Pons (tissue), 1 donor: ENCODE data around the gene ZNF462.
A peak's percentile ranks its signal among the peaks of the same experiment; 100 is the strongest.
"Not testable (repeated sequence)": the region's sequence is repeated elsewhere in the genome, so short reads cannot be mapped to it uniquely, and the experiment has no call there.

Experiments used
- DNase-seq: peaks from one replicate; pipeline ENCODE4 v3.0.0-alpha.2; 2016; ENCODE audit warnings: low spot score

Gene ZNF462

DNA sequence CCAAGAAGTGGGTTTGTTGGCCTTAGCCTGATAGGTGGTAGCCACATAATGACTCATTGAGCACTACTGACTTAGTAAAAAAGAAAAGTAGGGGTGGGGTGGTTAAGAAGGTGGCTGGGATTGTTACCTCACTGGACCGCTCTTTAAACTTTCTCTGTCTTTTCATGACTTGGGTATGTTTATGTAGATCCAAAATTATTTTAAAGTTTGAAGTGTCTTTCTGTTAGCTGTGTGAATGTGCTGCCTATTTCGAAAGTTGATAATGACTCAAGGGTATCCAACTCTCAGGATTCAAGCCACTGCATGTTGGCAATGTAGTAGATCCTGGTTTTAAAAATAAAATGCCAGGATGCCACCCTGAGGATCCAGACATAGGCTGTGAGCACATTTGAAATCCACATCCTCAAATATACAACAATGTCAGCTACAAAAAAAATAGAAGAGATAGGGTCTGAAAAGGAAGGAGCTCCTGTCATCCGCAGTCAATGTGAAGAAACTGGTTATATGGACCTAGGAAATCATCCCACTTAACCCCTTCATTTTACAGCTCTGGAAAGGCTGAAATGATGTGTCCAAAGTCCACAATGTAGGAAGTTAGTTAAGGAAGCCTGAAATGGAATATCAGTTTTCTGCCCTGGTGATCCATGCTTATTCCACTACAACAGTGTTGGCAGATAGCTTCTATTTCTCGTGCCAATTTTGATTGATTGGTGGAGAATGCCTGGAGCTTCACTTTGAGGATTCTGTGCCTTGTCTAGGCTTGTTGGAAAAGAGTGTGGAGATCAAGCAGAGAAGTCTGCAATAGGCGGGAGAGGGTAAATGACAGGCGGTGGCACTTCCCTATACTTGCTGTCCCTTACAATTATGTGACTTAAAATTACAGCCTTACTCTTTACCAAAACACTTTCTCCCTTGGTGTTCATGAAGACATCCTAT, 23.4 kb downstream of the ZNF462 start:
- DNase-seq: no peak

DNA sequence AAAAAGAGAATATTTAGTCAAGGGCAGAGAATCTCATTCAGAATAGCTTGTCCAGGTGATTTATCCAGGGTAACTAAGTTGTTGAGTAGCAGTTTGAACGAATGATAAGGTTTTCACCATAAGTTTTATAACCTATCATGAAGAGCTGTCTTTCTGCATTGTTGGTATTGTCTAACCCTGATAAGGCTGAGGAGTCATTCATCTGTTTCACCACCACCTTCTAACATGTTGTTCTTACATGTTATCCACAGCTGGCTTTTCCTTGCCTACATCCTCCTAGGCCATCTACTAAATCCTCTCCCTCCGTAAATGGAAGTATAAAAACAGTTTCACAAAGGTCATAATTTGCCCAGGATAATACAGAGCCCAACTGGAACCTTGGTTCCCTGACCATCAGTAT, 24.1 kb downstream of the ZNF462 start:
- no peak for DNase-seq

DNA sequence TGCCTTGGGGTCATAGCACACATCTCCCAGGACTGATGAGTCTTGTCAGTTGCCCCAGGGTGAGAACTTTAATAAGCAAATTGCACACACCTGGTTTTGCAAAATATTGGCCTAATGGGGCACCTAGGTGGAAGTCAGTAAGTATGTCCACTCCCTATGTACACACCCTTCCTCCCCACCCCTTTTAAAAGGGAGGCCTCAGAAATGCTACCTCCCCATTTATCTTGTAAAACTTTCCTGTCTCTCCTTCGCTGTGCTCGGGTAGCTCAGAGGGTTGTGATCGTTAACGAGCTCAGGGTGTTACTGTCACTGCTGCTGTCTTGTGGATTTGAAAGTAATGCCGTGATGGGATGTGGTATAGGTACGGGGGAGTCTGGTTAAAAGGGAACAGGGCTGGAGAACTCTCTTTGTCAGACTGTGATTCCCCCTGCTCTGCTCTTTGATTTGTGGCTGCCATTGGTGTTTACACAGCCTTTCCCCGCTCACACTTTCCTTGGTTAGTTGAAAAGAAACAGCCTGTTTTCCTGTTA, 26.2 kb downstream of the ZNF462 start:
- DNase-seq: no peak

DNA sequence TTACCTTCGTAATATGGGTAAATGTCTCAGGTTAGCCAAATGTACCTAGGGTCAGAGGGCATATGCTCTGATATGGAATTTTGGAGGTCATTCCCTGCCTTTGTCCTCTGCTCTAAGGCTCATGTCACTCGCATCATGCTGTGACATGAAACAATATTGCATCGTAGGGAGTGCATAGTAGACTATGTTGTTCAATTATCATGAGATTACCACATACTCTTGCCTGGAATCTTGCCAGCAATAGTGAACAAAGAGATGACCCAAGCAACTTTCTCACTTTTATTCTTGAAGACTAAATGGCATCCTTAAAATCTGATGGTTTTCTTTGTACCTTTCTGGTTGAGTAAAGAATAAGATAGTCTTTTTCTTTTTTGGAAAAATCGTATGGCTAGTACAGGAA, 27.6 kb downstream of the ZNF462 start:
- DNase-seq: no peak

DNA sequence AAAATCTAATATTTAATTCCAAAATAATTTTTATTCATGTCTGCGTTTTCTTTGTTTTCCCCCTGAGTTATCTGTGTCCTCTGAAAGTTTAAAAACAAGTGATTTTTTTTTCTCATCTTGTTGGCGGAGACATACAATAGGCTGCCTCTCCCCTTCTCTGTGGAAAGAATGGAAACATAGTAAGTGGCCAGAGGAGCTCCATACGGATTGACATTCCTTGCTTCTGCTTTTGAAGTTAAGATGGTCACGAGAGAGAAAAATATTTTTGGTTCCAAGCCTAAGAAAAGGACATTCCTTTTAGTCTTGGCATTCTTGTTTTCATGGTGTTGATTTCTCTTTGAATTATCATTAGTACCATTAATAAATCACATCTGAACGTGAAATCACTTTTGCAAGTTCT, 28.3 kb downstream of the ZNF462 start:
- no peak for DNase-seq

DNA sequence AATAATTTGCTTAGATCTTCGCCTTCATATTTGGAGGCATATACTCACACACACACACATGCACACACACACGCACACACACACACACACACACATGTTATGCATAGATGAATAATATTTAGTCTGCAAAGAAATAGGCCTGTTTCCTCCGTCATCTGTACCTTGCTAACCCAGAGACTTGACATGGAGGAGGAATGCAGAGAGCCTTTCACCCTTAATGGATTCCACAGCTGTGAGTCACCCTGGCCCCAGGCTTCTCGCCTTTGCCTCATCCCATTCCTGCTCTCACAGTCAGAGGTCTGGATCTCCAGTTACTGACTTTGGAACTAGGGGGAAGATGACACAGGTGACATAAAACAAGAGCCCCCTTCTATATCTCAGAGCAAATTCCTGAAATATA, 29.7 kb downstream of the ZNF462 start:
- no peak for DNase-seq

DNA sequence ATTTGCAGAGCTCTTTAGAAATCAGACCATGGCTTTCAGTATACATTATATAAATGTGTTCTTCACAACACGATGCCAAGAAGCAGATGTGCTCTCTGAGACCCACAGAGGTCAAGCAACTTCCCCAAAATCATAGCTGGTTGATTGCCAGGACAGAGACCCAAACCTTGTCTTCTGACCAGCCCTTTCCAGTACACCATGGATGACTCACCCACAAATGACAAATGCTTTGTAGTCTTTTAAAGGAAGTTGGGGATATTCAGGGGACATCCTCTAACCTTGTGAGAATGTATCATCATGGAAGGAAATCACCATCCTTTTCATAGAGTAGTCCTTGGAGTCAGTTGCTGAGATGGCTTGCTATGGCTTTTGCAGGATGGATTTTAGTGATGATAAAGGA, 30.1 kb downstream of the ZNF462 start:
- DNase-seq: no peak

DNA sequence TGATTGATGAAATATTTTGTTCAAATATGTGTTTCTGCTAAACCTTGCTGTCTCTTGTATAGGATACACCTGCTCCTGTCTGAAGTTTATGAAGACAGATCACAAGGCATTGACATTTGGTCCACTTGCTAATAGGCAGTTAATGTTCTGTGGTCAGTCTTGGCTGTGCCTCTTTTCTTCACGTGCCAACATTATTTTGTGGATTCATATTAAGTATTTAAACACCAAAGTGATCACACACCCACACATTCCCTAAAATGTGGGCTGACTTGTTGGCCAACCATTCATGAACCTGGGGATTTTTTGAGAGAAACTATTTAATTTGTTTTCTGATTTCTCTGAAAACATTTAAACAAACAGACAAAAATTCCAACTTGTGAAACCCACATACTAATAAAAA, 33.7 kb downstream of the ZNF462 start:
- no peak for DNase-seq

DNA sequence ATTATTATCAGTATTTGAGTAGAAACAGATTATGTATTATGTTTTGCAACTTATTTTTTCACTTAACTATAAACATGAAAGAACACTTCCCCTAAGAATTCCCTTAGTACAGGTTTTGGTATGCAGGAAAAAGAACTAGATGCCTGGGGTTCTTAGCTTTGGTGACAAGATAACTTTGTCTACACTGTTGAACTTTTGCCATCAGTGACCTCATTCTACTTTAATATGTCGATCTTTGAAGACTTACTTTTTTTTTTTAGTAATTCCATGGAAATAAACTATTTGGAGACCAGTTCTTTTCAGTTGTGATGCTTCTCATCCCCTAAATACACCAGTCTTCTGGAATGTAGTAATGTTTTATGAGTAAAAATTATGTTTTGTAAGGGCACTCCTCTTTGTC, 34.3 kb downstream of the ZNF462 start:
- DNase-seq: peak; percentile 58

DNA sequence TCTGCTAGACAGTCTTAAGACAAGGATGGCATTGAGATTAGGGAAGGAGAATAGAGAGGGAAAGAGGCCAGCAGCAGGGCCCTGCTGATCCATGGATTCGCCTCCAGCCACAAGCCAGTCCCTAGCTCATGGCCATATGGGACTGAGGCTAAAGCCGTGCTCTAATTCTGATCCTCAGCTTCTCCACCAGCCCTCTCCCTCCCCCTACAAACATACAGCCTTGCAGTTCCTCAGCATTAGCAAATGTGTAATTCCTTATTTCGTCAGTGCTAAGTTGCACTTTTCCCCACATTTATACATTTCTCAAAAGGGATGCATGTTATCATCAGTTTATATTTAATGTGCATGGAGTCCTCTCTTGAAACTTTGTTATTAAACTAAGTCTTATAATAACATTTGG, 34.8 kb downstream of the ZNF462 start:
- no peak for DNase-seq

DNA sequence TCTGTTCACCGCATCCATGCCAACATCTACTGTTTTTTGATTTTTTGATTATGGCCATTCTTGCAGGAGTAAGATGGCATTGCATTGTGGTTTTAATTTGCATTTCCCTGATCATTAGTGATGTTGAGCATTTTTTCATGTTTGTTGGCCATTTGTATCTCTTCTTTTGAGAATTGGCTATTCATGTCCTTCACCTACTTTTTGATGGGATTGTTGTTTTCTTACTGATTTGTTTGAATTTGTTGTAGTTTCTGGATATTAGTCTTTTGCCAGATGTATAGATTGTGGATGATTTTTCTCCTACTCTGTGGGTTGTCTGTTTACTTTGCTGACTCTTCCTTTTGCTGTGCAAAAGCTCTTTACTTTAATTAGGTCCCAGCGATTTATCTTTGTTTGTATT, 37.6 kb downstream of the ZNF462 start:
- DNase-seq: not testable (repeated sequence)

DNA sequence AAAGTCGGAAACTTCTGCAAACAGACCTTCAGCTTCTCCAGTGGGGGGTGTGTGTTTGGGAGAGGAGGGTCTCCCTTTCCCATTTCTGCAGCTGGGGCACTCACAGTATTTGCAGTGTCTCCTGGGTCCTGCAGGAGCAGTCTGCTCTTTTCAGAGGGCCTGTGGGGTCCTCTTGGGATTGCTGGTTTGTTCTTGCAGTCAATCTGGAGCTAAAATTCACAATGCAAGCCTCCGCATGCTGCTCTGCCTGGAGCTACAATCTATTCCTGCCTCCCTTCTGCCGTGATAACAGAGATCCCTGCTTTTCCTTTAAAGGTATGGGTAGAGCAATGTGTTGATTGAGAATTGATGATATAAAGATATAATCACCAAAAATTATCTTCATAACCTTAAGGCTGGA, 43.2 kb downstream of the ZNF462 start:
- no peak for DNase-seq

DNA sequence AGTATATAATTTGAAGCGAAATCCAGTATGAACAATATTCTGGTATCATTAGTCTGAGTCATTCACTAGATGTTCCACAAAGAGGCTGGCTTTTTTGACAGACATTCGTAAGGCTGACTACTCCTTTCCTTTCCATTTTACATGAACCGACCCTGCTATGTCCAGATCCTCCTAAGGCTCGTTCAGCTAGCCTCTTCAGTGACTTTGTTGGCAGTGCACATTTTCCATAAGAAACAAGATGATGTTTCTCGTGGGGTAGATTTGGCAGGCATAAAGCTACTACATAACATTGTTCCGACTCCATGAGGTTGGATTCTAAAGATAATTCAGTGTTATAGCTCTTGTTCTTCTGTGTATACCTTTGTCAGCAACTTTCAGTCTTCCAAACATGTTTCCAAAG, 49.0 kb downstream of the ZNF462 start:
- DNase-seq: no peak

DNA sequence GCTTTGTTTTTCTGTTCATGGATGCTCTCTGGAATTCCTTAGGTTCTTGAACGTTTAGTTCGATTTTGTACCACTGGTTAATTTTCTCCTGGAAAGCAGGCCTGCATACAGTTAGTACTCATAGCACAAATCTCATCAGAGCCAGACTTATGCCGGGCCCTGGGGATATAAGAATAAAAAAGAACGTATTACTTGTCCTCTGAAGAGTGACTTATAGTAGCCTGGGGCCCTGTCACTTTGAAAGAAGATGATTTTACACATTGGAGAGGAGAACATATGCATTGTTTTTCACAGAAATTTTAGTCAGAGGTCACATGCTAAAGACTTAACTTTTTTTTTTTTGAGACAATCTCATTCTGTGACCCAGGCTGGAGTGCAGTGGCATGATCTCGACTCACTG, 50.3 kb downstream of the ZNF462 start:
- no peak for DNase-seq

DNA sequence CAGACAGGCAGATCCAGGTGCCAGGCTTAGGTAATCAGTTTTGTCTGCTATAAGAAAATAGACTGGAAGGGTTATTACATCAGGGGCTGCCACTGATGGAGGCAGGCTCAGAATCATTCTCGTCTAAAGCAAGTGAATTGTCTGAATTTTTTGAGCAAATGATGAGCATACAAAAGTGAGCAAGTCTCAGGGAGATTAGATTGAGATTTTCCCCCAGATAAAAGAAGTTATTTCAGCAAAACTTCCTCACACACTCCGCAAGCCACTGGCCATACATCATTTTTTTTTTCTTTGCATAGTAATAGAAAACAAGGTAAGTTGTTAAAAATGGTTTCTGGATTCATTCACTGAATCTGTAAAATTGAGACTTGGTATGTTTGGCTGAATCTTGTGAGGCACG, 52.9 kb downstream of the ZNF462 start:
- no peak for DNase-seq

DNA sequence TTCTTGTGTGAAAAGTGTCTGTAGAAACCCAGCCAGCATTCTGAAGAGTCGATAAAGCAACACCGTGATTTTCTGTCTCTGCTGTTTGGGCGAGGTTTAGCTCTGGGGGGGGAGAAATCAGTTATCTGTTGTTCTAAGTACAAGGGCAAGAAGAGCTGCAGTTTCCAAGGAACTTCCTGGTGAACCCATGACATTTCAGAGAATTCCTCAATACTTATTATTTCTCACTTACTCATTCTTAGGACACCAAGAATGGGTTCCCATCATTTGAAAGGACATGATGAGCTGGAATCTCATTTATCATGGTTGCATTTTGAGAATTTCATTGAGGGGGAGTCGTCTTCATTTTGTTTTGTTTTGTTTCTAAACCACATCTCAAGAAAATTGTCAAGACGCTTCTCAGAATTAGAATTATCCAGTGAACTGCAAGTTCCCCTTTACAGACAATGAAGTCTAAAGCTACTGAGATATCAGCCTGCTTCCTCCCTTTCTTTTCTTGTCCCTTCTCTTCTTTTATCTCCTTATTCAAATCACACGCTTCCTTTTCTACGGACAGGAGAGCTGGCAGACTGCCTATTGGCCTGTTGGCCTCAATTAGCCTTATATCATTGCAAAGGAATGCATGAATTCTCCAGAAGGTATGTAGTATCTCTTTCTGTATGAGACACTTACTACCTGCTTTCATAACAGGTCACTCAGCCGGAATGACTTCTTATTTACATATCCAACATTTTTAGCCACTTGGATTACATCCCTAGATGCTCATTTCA, 53.7 kb downstream of the ZNF462 start:
- no peak for DNase-seq

DNA sequence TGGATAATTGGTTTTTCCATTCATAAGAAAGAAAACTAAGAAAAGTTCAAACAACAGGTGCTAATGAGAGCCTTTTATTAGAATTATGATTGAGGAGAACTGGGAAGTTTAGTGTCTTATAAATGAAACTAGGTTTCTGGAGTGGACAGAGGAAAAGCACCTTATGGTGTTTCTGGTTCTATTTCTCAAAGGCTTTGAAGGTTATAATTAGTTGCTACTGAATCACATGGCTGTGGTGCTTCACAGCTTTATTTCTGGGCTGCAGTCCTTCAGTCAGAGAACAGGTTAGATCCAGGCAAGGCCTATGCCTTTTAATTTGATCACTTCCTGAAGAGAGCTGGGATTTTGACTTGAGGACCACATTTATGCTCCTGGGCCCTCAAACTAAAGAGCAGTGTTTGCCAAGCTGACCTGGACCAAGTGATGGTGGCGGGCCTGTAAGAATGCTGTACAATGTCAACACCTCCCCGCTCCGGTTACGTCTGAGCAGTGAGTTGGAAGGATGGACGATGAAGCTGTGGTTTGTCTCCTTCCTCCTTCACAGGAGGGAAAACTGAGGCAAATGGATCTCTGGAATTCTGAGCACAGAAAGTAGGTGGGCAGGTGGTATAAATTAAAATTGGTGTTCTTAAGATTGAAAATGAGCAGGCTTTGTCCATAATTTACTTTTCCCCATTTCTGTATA, 56.0 kb downstream of the ZNF462 start:
- no peak for DNase-seq

DNA sequence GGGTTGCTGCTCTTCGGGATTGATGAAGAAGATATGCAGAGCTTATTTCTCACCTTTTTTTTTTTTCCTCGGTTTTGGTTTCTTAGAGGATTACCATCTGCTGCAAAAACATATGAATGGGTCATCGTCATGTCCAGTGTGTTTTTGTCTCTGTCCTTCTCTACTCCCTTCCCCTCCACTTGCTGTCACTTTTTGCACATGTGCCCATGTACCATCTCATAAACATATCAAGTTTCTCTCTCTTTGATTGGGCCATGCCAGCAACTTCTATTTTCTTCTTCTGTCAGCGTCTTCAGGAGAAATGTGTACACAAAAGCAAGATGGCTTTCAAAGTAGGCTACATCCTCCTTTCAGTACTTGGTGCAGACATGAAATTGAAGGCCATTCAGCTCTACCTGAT, 57.1 kb downstream of the ZNF462 start:
- no peak for DNase-seq

DNA sequence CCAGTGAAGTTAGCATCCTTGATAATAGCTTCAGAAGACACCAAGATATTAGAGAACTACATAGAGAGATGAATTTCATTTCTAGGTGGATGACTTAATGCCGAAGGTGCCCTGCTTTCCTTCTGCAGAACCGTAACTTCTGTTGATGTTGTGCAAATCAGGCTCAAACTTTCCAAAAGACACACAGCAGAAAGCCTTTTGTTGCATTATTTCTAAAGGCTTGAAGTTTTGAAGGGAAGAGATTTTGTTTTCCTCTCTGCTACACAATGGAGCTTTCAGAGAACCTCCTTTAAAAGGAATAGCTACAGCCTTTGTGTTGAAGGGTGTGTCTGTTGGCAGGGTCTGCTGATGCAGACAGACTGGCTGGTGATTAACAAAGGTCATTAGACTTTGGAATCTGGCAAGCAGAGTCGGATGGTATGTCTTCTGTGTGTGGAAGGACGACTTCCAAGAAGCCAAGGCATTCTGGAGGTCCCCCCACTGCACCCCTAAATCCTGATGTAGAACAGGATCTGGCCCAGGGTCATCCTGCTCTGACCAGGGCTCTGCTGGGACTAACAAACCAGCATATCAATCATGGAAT, 57.8 kb downstream of the ZNF462 start:
- peak; percentile 94 for DNase-seq

DNA sequence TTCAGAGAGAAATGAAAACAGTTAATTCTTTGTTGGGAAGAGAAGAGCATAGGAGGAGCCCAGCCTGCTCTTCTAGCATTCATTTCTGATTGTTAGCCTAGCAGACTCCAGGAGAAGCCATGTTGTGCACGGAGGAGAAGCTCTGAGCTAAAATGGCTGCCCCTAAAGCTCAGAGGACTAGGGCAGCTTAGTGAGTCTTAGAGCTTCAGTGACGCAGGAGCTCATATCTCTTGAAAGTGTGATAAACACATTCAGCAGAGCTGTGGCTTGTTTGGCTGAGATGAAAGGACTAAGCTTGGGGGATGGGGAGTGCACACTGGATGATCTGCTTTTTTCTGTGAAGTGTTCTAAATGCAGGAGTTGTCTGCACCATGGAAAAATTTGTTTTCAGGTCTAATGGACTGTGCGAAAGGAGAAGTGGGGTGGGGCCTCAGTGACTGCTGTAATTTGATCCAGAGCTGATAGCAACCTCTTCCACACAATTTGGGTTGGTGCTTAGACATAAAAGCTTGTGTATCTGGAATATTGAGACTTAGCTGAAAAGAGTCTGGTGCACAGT, 58.5 kb downstream of the ZNF462 start:
- peak; percentile 82 for DNase-seq

DNA sequence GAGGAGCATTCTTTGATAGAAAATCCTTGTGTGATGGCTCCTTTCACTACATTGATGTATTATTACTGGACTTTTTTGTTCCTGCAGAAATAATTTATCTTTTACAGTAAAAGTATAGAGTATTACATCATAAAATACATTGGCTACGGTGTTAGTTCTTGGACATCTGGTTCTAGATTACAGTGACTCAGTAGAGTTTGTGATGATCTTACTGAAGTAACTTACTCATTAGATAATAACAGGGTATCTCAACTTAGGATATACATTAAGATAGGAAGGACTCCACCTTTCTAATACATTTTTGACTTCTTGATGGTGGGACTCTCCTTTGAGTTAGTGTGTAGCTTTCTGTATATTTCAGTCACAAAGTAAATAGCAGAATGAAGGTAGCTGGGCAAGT, 59.1 kb downstream of the ZNF462 start:
- DNase-seq: no peak

DNA sequence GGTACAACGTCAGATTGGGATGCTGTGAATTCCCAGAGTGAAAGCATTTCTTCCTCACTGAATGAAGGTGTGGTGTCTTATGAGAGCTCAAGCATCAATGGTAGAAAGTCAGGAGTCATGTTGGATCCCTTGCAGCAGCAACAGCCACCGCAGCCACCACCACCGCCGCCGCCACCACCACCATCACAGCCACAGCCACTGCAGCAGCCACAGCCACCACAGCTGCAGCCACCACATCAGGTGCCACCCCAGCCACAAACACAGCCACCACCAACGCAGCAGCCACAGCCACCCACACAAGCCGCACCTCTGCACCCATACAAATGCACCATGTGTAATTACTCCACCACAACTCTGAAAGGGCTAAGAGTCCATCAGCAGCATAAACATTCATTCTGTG, 62.4 kb downstream of the ZNF462 start:
- no peak for DNase-seq
